Stimulated activated CD8-positive, alpha-beta memory T cell treated with anti-CD3 and anti-CD28 coated beads, Interleukin-15, amount 100 ng/mL, for 48 hours (primary cell): ENCODE measurements around the gene ZBTB46.
A peak's percentile ranks its signal among the peaks of the same experiment; 100 is the strongest.
"Not testable (repeated sequence)": the region's sequence is repeated elsewhere in the genome, so short reads cannot be mapped to it uniquely, and the experiment has no call there.

Experiments
- DNase-seq, 2 donors: peaks; one replicate each; pipeline ENCODE4 v3.0.0-alpha.2; 2020; ENCODE audit warnings: low read depth in 2 of 2

Gene ZBTB46

GRCh38 chr20:63734946-63735858 lies 95.9 kb downstream of the ZBTB46 start:
- no peak for DNase-seq

GRCh38 chr20:63734111-63734945 lies 96.7 kb downstream of the ZBTB46 start:
- DNase-seq = no peak

GRCh38 chr20:63733579-63734081 lies 97.4 kb downstream of the ZBTB46 start:
- DNase-seq = no peak

GRCh38 chr20:63733117-63733516 lies 97.9 kb downstream of the ZBTB46 start:
- DNase-seq = no peak

- DNase-seq = no peak
Measured at GRCh38 chr20:63732118-63733095, 98.7 kb downstream of the ZBTB46 start.

GRCh38 chr20:63731410-63731809 lies 99.7 kb downstream of the ZBTB46 start:
- DNase-seq = no peak

GRCh38 chr20:63730189-63730733 lies 100.8 kb downstream of the ZBTB46 start:
- DNase-seq = not testable (repeated sequence)

GRCh38 chr20:63722967-63723622 lies 108.0 kb downstream of the ZBTB46 start:
- not testable (repeated sequence) for DNase-seq

- no peak for DNase-seq
Measured at GRCh38 chr20:63718996-63719395, 112.1 kb downstream of the ZBTB46 start.

- DNase-seq = no peak
Measured at GRCh38 chr20:63714858-63715257, 116.2 kb downstream of the ZBTB46 start.

GRCh38 chr20:63712191-63712590 lies 118.9 kb downstream of the ZBTB46 start:
- no peak for DNase-seq

- no peak for DNase-seq
Measured at GRCh38 chr20:63711085-63711645, 119.9 kb downstream of the ZBTB46 start.

- DNase-seq = no peak
Measured at GRCh38 chr20:63709149-63709527, 121.9 kb downstream of the ZBTB46 start.

GRCh38 chr20:63708301-63709148 lies 122.5 kb downstream of the ZBTB46 start:
- no peak for DNase-seq

GRCh38 chr20:63707558-63708300 lies 123.3 kb downstream of the ZBTB46 start, which contains the start of the genes ARFRP1 and ZGPAT:
Gene ARFRP1, minus strand, starts transcription at chr20:63707976. Its CDS starts 885 bp downstream, at chr20:63707091.
Gene ZGPAT, plus strand, starts transcription at chr20:63708039. Its CDS starts 542 bp downstream, at chr20:63708581.
- DNase-seq = peak; percentile 81 to 84

- DNase-seq = no peak
Measured at GRCh38 chr20:63706852-63707557, 124.1 kb downstream of the ZBTB46 start.

GRCh38 chr20:63706027-63706695 lies 124.9 kb downstream of the ZBTB46 start:
- no peak for DNase-seq
